CD4-positive, alpha-beta T cell treated with Interleukin-1 beta for 1 hour (primary cell): Measurements from ENCODE around the gene PHLPP2.
A peak's percentile ranks its signal among the peaks of the same experiment; 100 is the strongest.
"Not testable (repeated sequence)": the region's sequence is repeated elsewhere in the genome, so short reads cannot be mapped to it uniquely, and the experiment has no call there.

Experiments
- DNase-seq, 2 donors: peaks; one replicate each; pipeline ENCODE4 v3.0.0-alpha.2; 2020 to 2022

PHLPP2 gene

GRCh38 chr16:71722801-71723536 lies 1.5 kb downstream of the PHLPP2 start:
- DNase-seq, result peak; percentile 30 to 55

GRCh38 chr16:71721066-71721740 lies 3.3 kb downstream of the PHLPP2 start:
- no peak for DNase-seq

GRCh38 chr16:71712501-71712900 lies 12.0 kb downstream of the PHLPP2 start:
- DNase-seq, result no peak

- DNase-seq, result no peak
Measured at GRCh38 chr16:71711789-71712188, 12.7 kb downstream of the PHLPP2 start.

GRCh38 chr16:71709229-71709781 lies 15.2 kb downstream of the PHLPP2 start:
- DNase-seq, result no peak

GRCh38 chr16:71708696-71709095 lies 15.8 kb downstream of the PHLPP2 start:
- no peak for DNase-seq

- no peak for DNase-seq
Measured at GRCh38 chr16:71707199-71707598, 17.3 kb downstream of the PHLPP2 start.

GRCh38 chr16:71706046-71706445 lies 18.5 kb downstream of the PHLPP2 start:
- no peak for DNase-seq

- DNase-seq, result no peak
Measured at GRCh38 chr16:71703333-71703732, 21.2 kb downstream of the PHLPP2 start.

GRCh38 chr16:71700831-71701230 lies 23.7 kb downstream of the PHLPP2 start:
- no peak for DNase-seq

GRCh38 chr16:71698491-71698890 lies 26.0 kb downstream of the PHLPP2 start:
- DNase-seq, result no peak

GRCh38 chr16:71693164-71693563 lies 31.3 kb downstream of the PHLPP2 start:
- no peak for DNase-seq

- DNase-seq, result no peak
Measured at GRCh38 chr16:71689901-71690300, 34.6 kb downstream of the PHLPP2 start.

GRCh38 chr16:71687861-71688260 lies 36.6 kb downstream of the PHLPP2 start:
- DNase-seq, result no peak

- not testable (repeated sequence) for DNase-seq
Measured at GRCh38 chr16:71684280-71684679, 40.2 kb downstream of the PHLPP2 start.

GRCh38 chr16:71681360-71681759 lies 43.1 kb downstream of the PHLPP2 start:
- no peak for DNase-seq

- DNase-seq, result no peak
Measured at GRCh38 chr16:71676236-71676635, 48.3 kb downstream of the PHLPP2 start.

- no peak for DNase-seq
Measured at GRCh38 chr16:71675380-71675779, 49.1 kb downstream of the PHLPP2 start.

- no peak for DNase-seq
Measured at GRCh38 chr16:71674229-71674628, 50.3 kb downstream of the PHLPP2 start.

- DNase-seq, result no peak
Measured at GRCh38 chr16:71673582-71673973, 50.9 kb downstream of the PHLPP2 start.

- DNase-seq, result no peak
Measured at GRCh38 chr16:71672803-71673581, 51.5 kb downstream of the PHLPP2 start.

- DNase-seq, result no peak
Measured at GRCh38 chr16:71672125-71672524, 52.4 kb downstream of the PHLPP2 start.

- no peak for DNase-seq
Measured at GRCh38 chr16:71671165-71671564, 53.3 kb downstream of the PHLPP2 start.
